ENCODE results near the gene RBMXL3. TPM values are rescaled to one million over a fixed set of nuclear protein-coding genes. Genes with fewer than 3 reads are reported as not detected.
A peak's percentile ranks its signal among the peaks of the same experiment; 100 is the strongest.

RBMXL3 gene
- total RNA-seq, 1 experiment from 2014 or later, result not detected

DNA sequence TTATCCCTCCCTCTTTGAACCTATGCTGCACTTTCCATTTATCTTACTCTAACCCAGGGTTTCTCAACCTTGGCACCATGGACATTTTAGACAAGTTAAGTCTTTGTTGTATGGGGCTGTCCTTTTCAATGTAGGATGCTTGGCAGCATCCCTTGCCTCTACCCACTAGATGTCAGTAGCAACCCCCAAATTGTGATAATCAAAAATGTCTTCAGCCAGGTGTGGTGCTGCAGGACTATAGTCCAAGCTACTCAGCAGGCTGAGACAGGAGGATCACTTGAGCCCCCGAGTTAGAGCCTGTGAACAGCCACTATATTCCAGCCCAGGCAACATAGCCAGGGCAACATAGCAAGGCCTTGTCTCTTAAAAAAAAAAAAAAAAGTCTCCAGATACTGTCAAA lies 37.7 kb downstream of the RBMXL3 start:
- Histone ChIP-seq H4K20me1 (ENCODE audit: insufficient read depth) (no peaks in the 10 kb centered on the region), H3K79me2 (ENCODE audit: low read depth) (no peaks in the 10 kb centered on the region), H3K4me1 (replicated peaks; ENCODE audit: insufficient read depth) (peaks cover 16% of the 10 kb centered on the region), H3K4me3 (no peak overlapping the region), H3K27me3 (ENCODE audit: insufficient read depth, low read depth) (no peaks in the 10 kb centered on the region), H3K4me2 (no peak overlapping the region), H3K36me3 (ENCODE audit: low read depth) (no peaks in the 10 kb centered on the region), H3K27ac (no peak overlapping the region), H3F3A (ENCODE audit: insufficient read depth, low read depth) (0 out of 2 replicates have a peak, but pooled peaks cover 5% of the 10 kb centered on the region), H3K9me3 (ENCODE audit: insufficient read depth, low read depth) (no peaks in the 10 kb centered on the region), H3K9me2 (ENCODE audit: insufficient read depth) (no peaks in the 10 kb centered on the region), H2AFZ (no peak overlapping the region)
- POLR2A ChIA-PET (ENCODE audit: unreplicated experiment), result no interaction called here
- no peak for TF ChIP-seq EZH2 (IDR thresholded peaks at IDR 0.05; ENCODE audit: low read depth)
- TF ChIP-seq, protein P1, sequence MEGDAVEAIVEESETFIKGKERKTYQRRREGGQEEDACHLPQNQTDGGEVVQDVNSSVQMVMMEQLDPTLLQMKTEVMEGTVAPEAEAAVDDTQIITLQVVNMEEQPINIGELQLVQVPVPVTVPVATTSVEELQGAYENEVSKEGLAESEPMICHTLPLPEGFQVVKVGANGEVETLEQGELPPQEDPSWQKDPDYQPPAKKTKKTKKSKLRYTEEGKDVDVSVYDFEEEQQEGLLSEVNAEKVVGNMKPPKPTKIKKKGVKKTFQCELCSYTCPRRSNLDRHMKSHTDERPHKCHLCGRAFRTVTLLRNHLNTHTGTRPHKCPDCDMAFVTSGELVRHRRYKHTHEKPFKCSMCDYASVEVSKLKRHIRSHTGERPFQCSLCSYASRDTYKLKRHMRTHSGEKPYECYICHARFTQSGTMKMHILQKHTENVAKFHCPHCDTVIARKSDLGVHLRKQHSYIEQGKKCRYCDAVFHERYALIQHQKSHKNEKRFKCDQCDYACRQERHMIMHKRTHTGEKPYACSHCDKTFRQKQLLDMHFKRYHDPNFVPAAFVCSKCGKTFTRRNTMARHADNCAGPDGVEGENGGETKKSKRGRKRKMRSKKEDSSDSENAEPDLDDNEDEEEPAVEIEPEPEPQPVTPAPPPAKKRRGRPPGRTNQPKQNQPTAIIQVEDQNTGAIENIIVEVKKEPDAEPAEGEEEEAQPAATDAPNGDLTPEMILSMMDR (conservative IDR thresholded peaks at IDR 0.05), result peak; percentile 80
- CTCF ChIA-PET, result no interaction called here
- intact Hi-C loops (cut with micrococcal nuclease; ENCODE audit: unreplicated experiment), result loop anchor here (1.0 to 2.0 kb wide), 5 partner anchors 103 to 463 kb away; partner anchors contain the start of gene PLS3
- BruUV-seq (replicated peaks), result no TSS peak
- peak; percentile 27 to 63 for DNase-seq

DNA sequence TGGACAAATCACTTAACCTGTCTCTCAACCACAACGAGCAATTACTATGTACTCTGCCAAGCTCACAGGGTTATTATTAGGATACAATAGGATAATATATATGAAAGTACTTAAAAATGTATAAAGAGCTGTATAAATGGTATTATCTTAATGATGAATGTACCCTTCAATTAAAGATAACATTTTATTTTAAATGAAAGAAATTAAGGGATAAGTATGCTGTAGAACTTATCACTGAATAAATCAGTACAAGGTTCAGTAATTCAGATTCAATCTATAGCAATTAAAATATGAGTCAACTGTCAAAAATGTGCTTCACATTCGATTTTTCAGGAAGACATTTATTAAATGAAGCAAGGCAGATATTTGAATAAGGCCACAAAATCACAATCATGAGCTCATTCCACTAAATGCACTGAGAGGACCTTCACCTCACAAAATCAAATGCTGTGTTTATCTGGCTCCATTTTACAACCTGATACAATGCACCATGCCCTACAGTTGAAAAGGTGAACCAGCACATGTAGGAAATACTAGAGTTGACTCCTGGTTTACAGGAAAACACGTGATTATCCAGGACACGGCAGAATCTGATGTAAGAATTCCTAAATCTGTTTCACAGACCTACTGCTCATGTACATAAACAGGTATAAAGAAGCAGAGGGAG lies 40.3 kb downstream of the RBMXL3 start:
- peak in 1 of 2 experiments; percentile 65 for DNase-seq
- no peaks in the 10 kb centered on the region for H3K27me3 ChIP-seq (ENCODE audit: insufficient read depth, low read depth)
- 0 out of 2 replicates have a peak overlapping the region, but pooled peaks have one; percentile 3 for H3K27ac ChIP-seq
- H3K4me1 ChIP-seq (replicated peaks; ENCODE audit: insufficient read depth), result peaks cover 16% of the 10 kb centered on the region
- TF ChIP-seq, protein P1 (conservative IDR thresholded peaks at IDR 0.05), result no peak
- TF ChIP-seq EZH2 (IDR thresholded peaks at IDR 0.05; ENCODE audit: low read depth), result no peak
- H3K4me2 ChIP-seq, result peak overlapping the region; percentile 14
- no peaks in the 10 kb centered on the region for H3K9me3 ChIP-seq (ENCODE audit: insufficient read depth, low read depth)
- intact Hi-C loops (cut with micrococcal nuclease; ENCODE audit: unreplicated experiment), result no loop called here
- POLR2A ChIA-PET (ENCODE audit: unreplicated experiment), result interaction anchor here (0.6 kb wide), 1 partner anchor 319 kb away, joined by 3 read pairs; no protein-coding TSS in a partner anchor
- 0 out of 2 replicates have a peak, but pooled peaks cover 5% of the 10 kb centered on the region for H3F3A ChIP-seq (ENCODE audit: insufficient read depth, low read depth)
- BruUV-seq (replicated peaks), result no TSS peak
- no peaks in the 10 kb centered on the region for H4K20me1 ChIP-seq (ENCODE audit: insufficient read depth)
- CTCF ChIA-PET, result no interaction called here
- no peaks in the 10 kb centered on the region for H3K36me3 ChIP-seq (ENCODE audit: low read depth)
- no peaks in the 10 kb centered on the region for H3K79me2 ChIP-seq (ENCODE audit: low read depth)
- no peaks in the 10 kb centered on the region; the same call in 1 of the 2 replicates for H3K9me2 ChIP-seq (ENCODE audit: insufficient read depth)
- H2AFZ ChIP-seq, result no peak overlapping the region
- H3K4me3 ChIP-seq, result no peak overlapping the region

DNA sequence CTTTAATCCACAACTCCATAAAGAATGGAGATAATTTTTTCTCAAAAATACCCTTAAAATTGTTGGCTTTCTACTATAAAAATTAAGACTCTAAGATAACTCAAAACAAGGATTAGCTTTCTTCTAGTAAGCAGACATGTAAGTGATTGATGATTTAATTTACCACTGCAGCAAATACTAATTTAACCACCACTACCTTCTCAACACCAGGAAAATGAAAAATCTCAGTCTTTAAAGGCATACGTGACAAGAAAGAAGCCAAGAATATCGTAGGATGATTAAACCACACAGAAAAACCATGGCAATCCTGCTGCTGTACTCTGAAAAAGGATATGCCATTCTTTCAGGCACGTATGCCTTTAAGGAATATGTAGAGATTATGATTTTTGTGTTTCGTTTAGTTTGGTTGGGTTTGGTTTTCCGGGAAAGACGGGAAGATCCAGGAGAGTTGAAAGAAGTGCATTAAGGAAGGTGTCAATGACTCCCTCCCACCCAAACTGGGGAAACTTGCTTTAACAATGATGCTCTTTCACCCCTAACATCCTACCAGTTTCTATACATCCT lies 43.8 kb downstream of the RBMXL3 start:
- Histone ChIP-seq H3K9me3 (ENCODE audit: insufficient read depth, low read depth) (no peaks in the 10 kb centered on the region), H3K4me1 (replicated peaks; ENCODE audit: insufficient read depth) (peaks cover 16% of the 10 kb centered on the region), H3K4me2 (no peak overlapping the region), H3K27ac (no peak overlapping the region), H3F3A (ENCODE audit: insufficient read depth, low read depth) (0 out of 2 replicates have a peak, but pooled peaks cover 5% of the 10 kb centered on the region), H3K36me3 (ENCODE audit: low read depth) (no peaks in the 10 kb centered on the region), H3K27me3 (ENCODE audit: insufficient read depth, low read depth) (no peaks in the 10 kb centered on the region), H2AFZ (no peak overlapping the region), H3K4me3 (no peak overlapping the region), H4K20me1 (ENCODE audit: insufficient read depth) (no peaks in the 10 kb centered on the region), H3K9me2 (ENCODE audit: insufficient read depth) (no peaks in the 10 kb centered on the region; the same call in 1 of the 2 replicates), H3K79me2 (ENCODE audit: low read depth) (no peaks in the 10 kb centered on the region)
- TF ChIP-seq, protein P1 (conservative IDR thresholded peaks at IDR 0.05), result no peak
- TF ChIP-seq EZH2 (IDR thresholded peaks at IDR 0.05; ENCODE audit: low read depth), result no peak
- CTCF ChIA-PET, result no interaction called here
- no peak for DNase-seq
- BruUV-seq (replicated peaks), result no TSS peak
- POLR2A ChIA-PET (ENCODE audit: unreplicated experiment), result no interaction called here
- intact Hi-C loops (cut with micrococcal nuclease; ENCODE audit: unreplicated experiment), result no loop called here
